Daoy (cell line): ENCODE data around the gene PRMT1. TPM values are rescaled to one million over a fixed set of nuclear protein-coding genes. Genes with fewer than 3 reads are reported as not detected.

ENCODE experiments used
- DNase-seq: peaks from one replicate; pipeline ENCODE4 v3.0.0-alpha.2; 2015; ENCODE audit warnings: low read depth
- total RNA-seq: library from RNA; depleted of rRNA; stranded (reverse); fragments of >200 nt; shearing (Covaris generic); gene quantifications from 2 replicates; pipeline ENCODE4 v1.2.3, GENCODE V29; 2014

PRMT1 gene
- total RNA-seq, 1 experiment from 2014 or later: 386 TPM

DNA sequence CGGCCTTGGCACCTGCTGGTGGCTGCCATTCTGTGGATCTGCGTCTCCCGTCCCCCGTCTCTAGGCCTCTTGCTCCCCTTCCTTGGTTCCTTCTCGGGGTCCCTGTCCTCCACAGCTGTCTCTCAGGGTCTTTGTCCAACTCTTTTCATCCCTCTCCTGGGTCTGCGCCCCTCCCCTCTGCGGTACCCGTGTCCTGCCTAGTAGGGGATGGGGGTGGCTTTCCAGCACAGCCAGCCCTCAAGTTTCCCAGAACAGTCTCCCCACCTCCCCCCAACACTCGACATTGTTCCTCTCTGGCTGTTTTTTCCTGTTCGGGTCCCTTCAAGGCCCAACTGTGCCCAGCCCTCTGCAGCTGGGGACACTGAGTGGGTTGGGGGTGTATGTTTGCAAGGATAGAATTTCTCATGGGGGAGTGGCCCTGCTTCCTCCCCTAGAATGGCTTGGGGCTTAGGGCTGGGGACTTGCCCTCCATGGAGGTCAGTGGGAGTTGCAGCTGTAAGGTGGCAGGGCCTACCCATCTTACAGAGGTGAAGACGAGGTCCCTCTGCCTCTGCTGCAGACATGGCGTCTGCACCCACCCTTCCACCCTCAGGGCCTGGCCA is 11.6 kb downstream of the PRMT1 start:
- no peak for DNase-seq

DNA sequence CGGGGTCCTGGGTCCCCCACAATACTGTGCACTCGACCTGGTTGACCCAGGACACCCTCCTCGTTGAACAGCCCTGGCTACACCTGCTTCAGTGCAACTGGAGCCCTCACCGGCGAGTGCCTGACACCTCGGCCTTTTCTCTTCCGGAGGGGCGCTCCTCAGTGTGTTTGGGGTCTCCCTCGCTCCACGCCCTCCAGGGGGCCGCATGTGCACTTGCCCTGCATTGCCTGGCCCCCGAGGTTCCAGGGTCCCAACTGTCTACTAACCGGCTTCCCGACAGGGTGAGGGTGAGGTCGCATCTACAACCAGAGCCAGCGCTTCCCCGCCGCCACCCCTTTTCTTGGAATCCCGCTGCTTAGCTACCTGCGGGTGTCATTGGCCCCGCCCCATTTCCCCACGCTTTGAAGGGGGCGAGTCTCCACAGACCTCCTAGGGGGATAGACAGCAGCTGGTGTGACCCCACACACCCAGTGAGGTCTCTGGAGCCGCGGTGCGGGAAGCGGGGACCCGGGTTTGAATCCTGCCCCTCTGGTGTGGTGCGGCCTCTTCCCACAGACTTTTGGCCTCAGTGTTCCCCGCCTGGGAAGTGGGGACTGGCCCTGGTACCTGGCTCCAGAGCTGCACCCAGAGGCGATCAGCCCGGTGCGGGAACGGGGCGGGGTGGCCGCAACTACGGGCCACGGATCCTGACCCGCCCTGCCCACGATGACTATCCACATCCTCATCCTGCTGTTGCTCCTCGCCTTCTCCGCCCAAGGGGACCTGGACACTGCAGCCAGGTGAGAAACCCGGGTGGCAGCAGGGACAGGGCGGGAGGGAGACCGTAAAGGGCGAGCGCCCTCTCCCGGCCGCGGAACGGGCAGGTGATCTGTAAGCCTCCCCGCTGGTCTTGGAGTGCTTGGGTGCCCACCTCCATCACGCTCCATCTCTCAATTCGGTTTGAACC is 12.3 kb downstream of the PRMT1 start, which contains the start of gene ADM5:
TSS of gene ADM5 (plus strand) at position 462 of the 946 bp plus-strand sequence. CDS start at position 706, 244 bp downstream.
- peak; percentile 69 for DNase-seq

DNA sequence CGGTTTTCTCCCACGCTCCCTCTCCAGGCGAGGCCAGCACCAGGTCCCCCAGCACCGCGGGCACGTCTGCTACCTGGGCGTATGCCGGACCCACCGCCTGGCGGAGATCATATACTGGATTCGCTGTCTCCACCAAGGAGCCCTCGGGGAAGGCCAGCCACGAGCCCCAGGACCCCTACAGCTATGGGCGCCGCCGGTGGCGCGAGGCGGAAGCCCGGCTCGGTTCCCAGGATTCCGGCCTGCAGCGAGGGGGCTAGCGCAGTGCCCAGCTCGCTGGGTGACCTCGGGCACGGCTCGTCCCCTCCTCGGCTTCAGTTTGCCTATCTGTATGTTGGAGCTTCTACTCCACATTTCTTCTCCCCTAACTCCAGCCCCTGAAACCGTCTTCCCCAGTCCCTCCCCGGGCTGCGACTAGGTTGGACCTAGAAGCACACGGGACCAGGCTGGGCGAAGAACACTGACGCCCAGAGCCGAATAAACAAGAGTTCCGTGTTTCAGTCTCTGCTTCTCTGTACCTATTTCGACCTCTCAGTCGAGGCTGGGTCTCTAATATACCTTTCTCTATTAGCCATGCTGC is 13.1 kb downstream of the PRMT1 start:
- no peak for DNase-seq

DNA sequence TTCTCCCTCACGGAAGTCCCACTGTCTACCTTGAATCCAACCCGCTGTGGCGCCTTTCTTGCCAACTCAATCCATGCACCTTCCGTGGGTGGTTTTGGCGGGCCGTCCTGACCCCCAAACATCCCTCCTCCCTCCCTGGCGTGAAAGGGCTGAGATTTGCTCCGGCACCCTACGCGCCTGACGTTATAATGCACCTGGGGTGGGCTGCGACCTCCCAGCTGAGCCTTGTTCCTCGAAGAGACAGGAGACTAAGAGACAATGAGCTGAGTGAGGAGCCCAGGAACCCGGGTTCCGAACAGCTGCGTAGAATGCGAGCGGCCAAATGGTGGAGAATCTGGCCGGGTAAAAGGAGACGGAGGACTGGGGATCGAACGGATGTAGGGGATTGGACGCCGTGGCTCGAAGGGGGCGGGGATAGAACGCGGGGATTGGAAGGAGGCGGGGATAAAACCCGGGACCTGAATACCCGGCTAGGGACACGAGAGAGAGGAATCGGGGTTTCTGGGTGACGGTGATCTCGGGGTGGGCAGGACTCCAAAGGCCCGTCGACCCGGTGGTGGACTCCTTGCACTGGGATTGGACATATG is 13.7 kb downstream of the PRMT1 start, which contains the start of gene CPT1C:
TSS of gene CPT1C (plus strand) at position 461 of the 587 bp plus-strand sequence. CDS start 1,137 bp downstream, outside the sequence.
- DNase-seq: peak; percentile 90

DNA sequence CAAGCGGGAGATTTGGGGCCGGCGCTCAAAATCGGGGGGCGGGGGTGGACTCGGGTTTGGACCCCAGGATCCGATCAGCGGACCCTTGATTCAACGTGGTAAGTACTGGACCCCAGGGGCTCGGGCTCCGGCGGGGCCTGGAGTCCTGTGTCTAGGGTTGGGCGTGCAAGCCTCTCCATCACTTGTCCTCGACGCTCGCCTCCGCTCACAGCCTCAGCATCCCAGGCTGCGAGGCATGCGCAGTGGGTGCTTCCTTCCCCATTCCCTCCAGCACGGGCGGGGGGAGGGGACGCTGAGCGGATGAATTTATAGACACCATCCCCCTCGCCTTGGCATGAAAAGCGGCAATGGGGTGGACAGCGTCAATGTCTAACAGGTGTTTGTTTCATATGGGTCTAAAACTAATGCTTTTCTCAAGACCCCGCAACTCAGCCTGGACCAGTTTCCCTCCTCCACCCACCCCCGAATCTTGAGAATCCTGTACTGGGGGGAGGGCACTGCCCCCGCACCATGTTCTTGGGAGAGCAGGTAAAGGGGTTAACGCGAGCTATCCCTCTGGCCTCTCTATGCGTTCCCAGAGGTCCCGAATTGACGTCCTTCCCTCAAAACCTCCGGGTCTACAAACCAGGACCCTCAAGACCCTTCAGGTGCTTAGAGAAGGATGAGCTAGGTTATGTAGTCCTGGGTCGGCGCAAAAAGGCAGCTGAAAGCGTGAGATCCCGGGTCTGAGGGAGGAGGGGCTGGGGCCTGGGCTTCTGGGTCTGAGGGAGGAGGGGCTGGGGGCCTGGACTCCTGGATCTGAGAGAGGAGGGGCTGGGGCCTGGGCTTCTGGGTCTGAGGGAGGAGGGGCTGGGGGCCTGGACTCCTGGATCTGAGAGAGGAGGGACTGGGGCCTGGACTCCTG is 14.4 kb downstream of the PRMT1 start:
- DNase-seq: peak; percentile 76

DNA sequence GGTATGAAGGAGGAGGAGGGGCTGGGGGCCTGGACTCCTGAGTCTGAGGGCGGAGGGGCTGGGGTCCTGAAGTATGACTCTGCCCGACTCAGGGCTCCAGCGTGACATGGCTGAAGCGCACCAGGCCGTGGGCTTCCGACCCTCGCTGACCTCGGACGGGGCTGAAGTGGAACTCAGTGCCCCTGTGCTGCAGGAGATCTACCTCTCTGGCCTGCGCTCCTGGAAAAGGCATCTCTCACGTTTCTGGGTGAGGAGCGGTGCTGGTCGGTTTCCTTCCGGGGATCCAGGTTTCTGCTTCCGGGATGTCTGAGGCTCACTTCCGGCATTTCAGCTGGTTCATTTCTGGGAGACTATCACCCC is 15.1 kb downstream of the PRMT1 start:
- DNase-seq: no peak

DNA sequence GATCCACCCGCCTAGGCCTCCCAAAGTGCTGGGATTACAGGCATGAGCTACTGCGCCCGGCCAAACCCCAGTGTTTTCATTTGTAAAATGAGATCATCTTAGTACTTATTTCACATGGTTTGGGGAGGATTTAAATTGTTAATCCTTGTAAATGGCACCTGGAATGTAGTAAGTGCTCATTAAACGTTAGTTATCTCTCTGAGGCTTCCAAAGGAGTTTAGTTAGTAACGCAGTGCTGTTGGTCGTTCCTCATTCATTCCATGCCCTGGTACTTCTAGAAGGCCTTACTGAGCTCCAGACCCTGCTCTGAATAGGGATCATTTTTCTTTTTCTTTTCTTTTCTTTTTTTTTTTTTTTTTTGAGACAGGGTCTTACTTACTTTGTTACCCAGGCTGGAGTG is 19.0 kb downstream of the PRMT1 start:
- DNase-seq: no peak

DNA sequence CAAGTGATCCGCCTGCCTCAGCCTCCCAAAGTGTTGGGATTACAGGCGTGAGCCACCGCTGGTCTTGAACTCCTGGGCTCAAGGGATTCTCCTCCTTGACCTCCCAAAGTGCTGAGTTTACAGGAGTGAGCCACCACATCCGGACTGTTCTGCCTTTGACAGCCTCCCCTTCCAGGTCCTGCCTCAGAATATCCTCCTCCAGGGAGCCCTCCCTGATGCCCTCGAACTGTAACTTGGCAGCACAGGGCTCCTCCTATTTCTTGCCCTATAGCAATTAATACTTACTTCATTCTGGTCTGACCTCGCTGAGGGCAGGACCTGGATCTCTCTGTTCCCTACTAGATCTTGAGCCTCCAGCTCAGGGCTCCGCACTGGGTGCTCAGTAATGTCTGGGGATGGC is 19.8 kb downstream of the PRMT1 start:
- DNase-seq: no peak

DNA sequence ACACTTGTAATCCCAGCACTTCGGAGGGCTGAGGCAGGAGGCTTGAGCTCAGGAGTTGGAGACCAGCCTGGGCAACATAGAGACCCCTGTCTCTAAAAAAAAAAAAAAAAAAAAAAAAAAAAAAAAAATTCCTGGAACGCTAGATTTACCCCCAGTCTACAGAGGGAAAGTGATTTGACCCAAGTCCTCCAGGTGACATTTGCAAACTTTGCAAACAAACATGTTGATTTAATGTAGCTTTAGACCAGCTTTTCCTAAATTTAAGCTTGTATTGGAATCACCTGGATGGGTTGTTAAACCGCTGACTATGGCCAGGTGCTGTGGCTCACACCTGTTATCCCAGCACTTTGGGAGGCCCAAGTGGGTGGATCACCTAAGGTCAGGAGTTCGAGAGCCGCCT is 22.3 kb downstream of the PRMT1 start:
- DNase-seq: no peak

DNA sequence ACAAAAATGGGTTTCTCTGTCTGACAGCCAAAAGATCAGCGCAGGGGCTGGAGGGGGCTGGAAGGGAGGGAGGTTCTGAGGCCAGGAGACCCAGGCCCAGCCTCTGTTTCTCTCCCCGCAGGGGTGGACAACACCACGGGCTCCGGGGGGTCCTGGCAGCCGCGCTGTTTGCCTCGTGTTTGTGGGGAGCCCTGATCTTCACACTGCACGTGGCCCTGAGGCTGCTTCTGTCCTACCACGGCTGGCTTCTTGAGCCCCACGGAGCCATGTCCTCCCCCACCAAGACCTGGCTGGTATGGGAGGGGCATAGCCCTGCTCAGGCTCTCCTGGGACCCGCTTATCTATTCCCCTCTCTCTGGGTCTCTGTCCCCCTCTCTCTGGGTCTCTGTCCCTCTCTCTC is 23.5 kb downstream of the PRMT1 start:
- no peak for DNase-seq

DNA sequence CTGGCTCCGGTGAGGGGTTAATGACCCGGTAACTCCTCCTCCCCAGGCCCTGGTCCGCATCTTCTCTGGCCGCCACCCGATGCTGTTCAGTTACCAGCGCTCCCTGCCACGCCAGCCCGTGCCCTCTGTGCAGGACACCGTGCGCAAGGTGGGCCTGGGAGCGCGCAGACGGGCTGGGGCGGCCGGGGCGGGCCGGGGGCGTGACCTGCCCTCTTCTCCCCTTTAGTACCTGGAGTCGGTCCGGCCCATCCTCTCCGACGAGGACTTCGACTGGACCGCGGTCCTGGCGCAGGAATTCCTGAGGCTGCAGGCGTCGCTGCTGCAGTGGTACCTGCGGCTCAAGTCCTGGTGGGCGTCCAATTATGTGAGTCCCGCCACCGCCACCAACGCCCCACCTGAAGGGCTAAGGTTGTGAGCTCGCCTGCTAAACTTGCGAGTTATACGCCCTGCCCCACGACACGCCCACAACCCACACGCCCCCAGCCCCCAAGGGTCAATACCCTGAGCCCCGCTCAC is 24.3 kb downstream of the PRMT1 start:
- DNase-seq: no peak

DNA sequence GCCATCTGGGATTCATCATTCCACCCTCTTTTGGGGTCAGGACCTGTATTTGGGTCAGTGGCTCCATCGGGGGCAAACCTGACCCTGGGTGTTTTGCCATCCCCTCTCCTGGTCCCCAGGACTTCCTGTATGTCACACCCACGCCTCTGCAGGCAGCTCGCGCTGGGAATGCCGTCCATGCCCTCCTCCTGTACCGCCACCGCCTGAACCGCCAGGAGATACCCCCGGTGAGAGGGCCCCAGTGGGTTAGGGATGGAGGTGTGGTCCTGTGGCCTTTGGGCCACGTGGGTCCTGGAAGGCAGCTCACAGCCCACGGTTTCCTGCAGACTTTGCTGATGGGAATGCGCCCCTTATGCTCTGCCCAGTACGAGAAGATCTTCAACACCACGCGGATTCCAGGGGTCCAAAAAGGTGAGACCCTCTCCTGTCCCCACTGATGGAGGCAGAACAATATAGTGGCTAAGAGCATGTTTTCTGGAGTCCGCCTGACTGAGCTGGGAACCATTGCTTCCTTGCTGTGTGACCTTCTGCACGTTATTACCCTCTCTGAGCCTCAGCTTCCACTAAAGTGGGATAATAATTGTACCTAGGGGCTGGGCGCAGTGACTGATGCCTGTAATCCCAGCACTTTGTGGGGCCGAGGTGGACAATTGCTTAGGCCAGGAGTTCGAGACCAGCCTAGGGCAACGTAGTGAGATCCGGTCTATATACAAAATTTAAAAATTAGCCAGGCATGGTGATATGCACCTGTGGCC is 28.0 kb downstream of the PRMT1 start:
- no peak for DNase-seq

DNA sequence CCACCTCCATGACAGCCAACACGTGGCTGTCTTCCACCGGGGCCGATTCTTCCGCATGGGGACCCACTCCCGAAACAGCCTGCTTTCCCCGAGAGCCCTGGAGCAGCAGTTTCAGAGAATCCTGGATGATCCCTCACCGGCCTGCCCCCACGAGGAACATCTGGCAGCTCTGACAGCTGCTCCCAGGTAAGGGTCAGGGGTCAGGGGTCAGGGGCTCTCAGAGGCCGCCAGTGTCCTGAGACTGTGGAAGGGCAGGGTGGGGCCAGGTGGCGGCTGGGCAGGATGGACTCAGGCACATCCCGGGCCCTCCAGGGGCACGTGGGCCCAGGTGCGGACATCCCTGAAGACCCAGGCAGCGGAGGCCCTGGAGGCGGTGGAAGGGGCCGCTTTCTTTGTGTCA is 28.8 kb downstream of the PRMT1 start:
- no peak for DNase-seq

DNA sequence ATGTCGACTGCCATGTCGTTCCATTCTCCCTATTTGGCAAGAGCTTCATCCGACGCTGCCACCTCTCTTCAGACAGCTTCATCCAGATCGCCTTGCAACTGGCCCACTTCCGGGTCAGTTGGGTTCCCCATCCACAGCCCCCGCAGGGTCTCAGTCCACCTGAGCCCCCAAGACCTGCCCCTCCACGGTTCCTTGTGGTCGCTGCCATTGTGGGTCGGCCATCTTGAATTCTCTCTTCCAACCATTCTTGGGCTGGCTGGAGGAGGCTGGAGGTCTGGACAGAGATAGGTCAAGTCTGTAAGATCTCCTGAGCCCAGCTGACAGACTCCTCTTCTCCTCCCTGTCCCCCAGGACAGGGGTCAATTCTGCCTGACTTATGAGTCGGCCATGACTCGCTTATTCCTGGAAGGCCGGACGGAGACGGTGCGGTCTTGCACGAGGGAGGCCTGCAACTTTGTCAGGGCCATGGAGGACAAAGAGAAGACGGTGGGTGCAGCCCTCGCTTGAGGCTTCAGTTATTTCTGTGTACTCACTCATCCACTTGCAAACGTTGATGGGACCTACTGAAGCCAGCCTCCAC is 33.4 kb downstream of the PRMT1 start:
- DNase-seq: no peak

DNA sequence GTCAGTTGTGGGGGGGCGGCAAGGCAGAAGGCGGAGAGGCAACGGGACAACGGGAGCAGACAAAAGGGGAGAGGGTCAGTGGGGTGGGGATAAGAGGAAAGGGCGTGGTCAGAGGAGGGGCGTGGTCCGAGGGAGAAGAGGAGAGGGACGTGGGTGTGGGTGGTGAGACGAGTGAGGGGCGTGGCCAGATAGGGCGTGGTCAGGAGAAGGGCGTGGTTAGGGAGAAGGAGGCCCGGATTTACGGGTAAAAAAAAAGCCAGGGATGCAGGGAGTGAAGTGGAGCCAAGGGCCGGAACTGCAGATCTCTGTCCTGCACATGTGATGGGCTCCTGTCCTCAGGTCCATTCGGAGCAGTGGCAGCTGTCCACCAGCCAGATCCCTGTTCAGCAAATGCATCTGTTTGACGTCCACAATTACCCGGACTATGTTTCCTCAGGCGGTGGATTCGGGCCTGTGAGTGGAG is 35.4 kb downstream of the PRMT1 start:
- DNase-seq: peak; percentile 89

DNA sequence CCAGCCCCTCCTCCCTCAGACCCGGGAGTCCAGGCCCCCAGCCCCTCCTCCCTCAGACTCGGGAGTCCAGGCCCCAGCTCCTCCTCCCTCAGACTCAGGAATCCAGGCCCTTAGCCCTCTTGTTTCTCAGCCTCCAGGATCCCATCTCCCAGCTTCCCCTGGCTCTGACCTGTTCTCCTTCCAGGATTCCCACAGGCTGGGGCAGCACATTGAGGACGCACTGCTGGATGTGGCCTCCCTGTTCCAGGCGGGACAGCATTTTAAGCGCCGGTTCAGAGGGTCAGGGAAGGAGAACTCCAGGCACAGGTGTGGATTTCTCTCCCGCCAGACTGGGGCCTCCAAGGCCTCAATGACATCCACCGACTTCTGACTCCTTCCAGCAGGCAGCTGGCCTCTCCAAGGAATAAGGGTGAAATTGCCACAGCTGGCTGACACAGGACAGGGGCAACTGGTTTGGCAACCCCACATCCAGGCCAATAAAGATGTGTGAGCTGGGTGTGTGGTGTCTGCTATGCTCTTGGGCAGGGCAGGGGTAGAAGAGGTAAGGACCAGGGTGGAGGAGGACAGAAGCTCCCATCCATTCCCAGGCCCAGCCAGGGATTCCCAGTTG is 36.3 kb downstream of the PRMT1 start:
- no peak for DNase-seq

DNA sequence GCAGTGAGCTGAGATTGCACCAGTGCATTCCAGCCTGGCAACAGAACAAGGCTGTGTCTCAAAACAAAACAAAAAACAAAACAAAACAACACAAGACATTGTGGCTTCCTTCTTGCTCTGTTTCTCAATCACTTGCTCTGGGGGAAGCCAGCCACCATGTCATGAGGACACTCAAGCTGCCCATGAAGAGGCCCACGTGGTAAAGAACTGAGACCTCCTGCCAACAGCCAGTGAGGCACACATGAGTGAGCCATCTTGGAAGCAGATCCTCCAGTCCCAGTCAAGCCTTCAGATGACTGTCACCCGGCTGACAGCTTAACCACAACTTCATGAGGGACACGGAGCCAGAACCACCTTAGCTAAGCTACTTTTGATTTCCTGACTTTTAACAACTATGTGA is 39.1 kb downstream of the PRMT1 start:
- DNase-seq: no peak

DNA sequence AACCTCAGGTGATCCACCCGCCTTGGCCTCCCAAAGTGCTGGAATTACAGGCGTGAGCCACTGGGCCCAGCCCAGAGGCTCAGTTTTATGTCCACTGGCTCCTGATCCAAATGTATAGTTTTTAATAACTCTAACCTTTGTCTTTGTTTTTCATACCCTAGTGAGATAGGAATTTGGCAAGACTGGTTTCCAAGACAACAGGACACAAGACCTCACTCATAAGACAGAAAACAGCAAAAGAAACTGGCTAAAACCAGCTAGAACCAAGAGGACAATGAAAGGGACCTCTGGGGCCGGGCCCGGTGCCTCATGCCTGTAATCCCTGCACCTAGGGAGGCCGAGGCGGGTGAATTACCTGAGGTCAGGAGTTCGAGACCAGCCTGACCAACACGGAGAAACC is 41.4 kb downstream of the PRMT1 start:
- no peak for DNase-seq

DNA sequence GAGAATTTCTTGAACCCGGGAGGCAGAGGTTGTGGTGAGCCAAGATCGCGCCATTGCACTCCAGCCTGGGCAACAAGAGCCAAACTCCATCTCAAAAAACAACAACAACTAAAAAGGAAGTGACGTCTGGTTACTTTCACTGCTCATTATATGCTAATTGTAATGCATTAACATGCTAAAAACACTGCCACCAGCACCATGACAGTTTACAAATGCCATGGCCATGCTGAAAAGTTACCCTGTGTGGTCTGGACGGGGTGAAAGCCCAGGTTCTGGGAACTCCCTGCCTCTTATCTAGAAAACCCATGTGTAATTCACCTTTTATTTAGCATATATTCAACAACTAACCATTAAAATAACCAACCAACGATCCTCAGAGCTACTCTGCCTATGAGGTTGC is 41.9 kb downstream of the PRMT1 start:
- DNase-seq: no peak
